HCT116 (cell line): Measurements from ENCODE around the gene LHX4. TPM values are rescaled to one million over a fixed set of nuclear protein-coding genes. Genes with fewer than 3 reads are reported as not detected.

Experiments
- ATAC-seq: fragments of 200-7000 bp; cut with Tn5 transposase; 2 replicates; pipeline ENCODE4 v1.9.1; 2020; ENCODE audit warnings: mild to moderate bottlenecking, moderate library complexity
- BruUV-seq: library from RNA; stranded (reverse); fragments of 400-500 nt; replicated peaks from 2 replicates; lab custom pipeline; 2021; lab: Mats Ljungman, UMichigan
- CTCF ChIA-PET: fragments of 300-600 bp; sonication (Branson Sonifier 250); formaldehyde crosslinking; loops from one replicate; lab custom pipeline; 2021; ENCODE audit warnings: antibody characterized with exemption; lab: Charles Lee
- POLR2A ChIA-PET: fragments of 300-600, 350-600 bp; sonication (Branson Sonifier 250); formaldehyde crosslinking; loops from one replicate; lab custom pipeline; 2021; ENCODE audit warnings: antibody characterized with exemption; lab: Charles Lee
- RAD21 ChIA-PET, 2 experiments: fragments of 300-600 bp; sonication (Branson Sonifier 250); formaldehyde crosslinking; loops; one replicate each; lab custom pipeline; 2023; ENCODE audit warnings: low total read pairs in 2 of 2; ENCODE audit not compliant: uncharacterized antibody in 2 of 2, unreplicated experiment in 2 of 2, low non-redundant PET in 1 of 2; lab: Charles Lee
- DNase-seq: peaks from one replicate; pipeline ENCODE4 v3.0.0-alpha.2; 2010; ENCODE audit warnings: low read depth, low spot score
- H2AFZ ChIP-seq: fragments of 200-600 bp; shearing (Covaris generic), sonication (generic); 2 replicates; pipeline ENCODE4 v1.6.1; 2017; ENCODE audit warnings: low read depth, mixed run types, mixed read lengths, antibody characterized with exemption, low read length; ENCODE audit not compliant: poor library complexity, severe bottlenecking
- H3K27ac ChIP-seq: 2 replicates; pipeline ENCODE4 v1.5.1; 2012; ENCODE audit warnings: low read depth, low read length
- H3K27me3 ChIP-seq: fragments of 200-600 bp; sonication (generic); 2 replicates; pipeline ENCODE4 v1.6.1; 2016; ENCODE audit warnings: mixed run types, low read length, mixed read lengths; ENCODE audit not compliant: insufficient read depth
- H3K36me3 ChIP-seq, 2 experiments: fragments of 200-500 bp in 1 of 2; fragments of 200-600 bp in 1 of 2; sonication (Bioruptor generic) in 1 of 2; sonication (generic) in 1 of 2; 2 replicates each; pipeline versions ENCODE4 v1.5.1 to v1.6.1; 2014 to 2016; ENCODE audit warnings: low read length in 2 of 2, inconsistent platforms in 1 of 2, mixed read lengths in 1 of 2, mixed run types in 1 of 2; ENCODE audit not compliant: insufficient read depth in 2 of 2, control insufficient read depth in 1 of 2
- H3K4me1 ChIP-seq, 2 experiments: fragments of 200-600 bp in 1 of 2; sonication (generic) in 1 of 2; 2 replicates each; pipeline versions ENCODE4 v1.5.1 to v1.6.1; 2012 to 2017; ENCODE audit warnings: low read length in 2 of 2, inconsistent platforms in 1 of 2, mild to moderate bottlenecking in 1 of 2, mixed read lengths in 1 of 2, mixed run types in 1 of 2, moderate library complexity in 1 of 2; ENCODE audit not compliant: insufficient read depth in 2 of 2, control insufficient read depth in 1 of 2
- H3K4me2 ChIP-seq: fragments of 200-600 bp; sonication (generic); 2 replicates; pipeline ENCODE4 v1.6.1; 2017; ENCODE audit warnings: mixed run types, low read length, mixed read lengths
- H3K4me3 ChIP-seq, 2 experiments: fragments of 200-600 bp in 1 of 2; sonication (generic) in 1 of 2; replicated peaks in 1 of 2; 2 replicates each; pipeline ENCODE4 v1.5.1; 2011 to 2016; ENCODE audit warnings: low read length in 2 of 2, control low read depth in 1 of 2, low read depth in 1 of 2, mild to moderate bottlenecking in 1 of 2, mixed read lengths in 1 of 2, mixed run types in 1 of 2
- H3K79me2 ChIP-seq: fragments of 200-600 bp; sonication (generic); 2 replicates; pipeline ENCODE4 v1.6.1; 2017; ENCODE audit warnings: mild to moderate bottlenecking, mixed run types, low read length, moderate library complexity, mixed read lengths; ENCODE audit not compliant: insufficient read depth
- H3K9ac ChIP-seq: fragments of 200-600 bp; sonication (generic); 2 replicates; pipeline ENCODE4 v1.6.1; 2016; ENCODE audit warnings: low read length, mixed read lengths
- H3K9me2 ChIP-seq: fragments of 200-600 bp; sonication (generic), shearing (Covaris generic); 2 replicates; pipeline ENCODE4 v1.6.1; 2017; ENCODE audit warnings: mixed run types, mild to moderate bottlenecking, moderate library complexity; ENCODE audit not compliant: insufficient read depth
- H3K9me3 ChIP-seq, 2 experiments: fragments of 200-500 bp in 1 of 2; fragments of 200-600 bp in 1 of 2; sonication (Bioruptor generic) in 1 of 2; sonication (generic) in 1 of 2; 2 replicates each; pipeline ENCODE4 v1.6.1; 2014 to 2017; ENCODE audit warnings: low read length in 2 of 2, mixed read lengths in 2 of 2, inconsistent platforms in 1 of 2, low read depth in 1 of 2, mild to moderate bottlenecking in 1 of 2, mixed run types in 1 of 2, moderate library complexity in 1 of 2; ENCODE audit not compliant: control insufficient read depth in 1 of 2, insufficient read depth in 1 of 2
- H4K20me1 ChIP-seq: fragments of 200-600 bp; sonication (generic), shearing (Covaris generic); 2 replicates; pipeline ENCODE4 v1.6.1; 2017; ENCODE audit warnings: mixed run types, mild to moderate bottlenecking, moderate library complexity; ENCODE audit not compliant: insufficient read depth
- CEBPB ChIP-seq: IDR thresholded peaks from 2 replicates; pipeline ENCODE4 v1.6.1; 2012; ENCODE audit warnings: low read depth
- JUND ChIP-seq: IDR thresholded peaks from 2 replicates; pipeline ENCODE4 v1.6.1; 2012
- POLR2AphosphoS5 ChIP-seq: IDR thresholded peaks from 2 replicates; pipeline ENCODE4 v1.6.1; 2011; ENCODE audit warnings: mild to moderate bottlenecking, low read depth, low read length, moderate library complexity
- REST ChIP-seq: IDR thresholded peaks from 2 replicates; pipeline ENCODE4 v1.6.1; 2012; ENCODE audit warnings: low read depth
- SRF ChIP-seq: IDR thresholded peaks from 2 replicates; pipeline ENCODE4 v1.6.1; 2012; ENCODE audit warnings: low read depth
- intact Hi-C: fragments of 100-400 bp; cut with micrococcal nuclease; formaldehyde crosslinking; loops from 2 replicates; pipeline ENCODE4 v1.10.0; 2022
- total RNA-seq: library from RNA; stranded (reverse); gene quantifications from one replicate; pipeline ENCODE4 v1.2.1, GENCODE V29; 2021; ENCODE audit not compliant: unreplicated experiment

LHX4 gene
- total RNA-seq, 1 experiment from 2014 or later, result 0.44 TPM

- Histone ChIP-seq H3K9me2 (no peaks in the 10 kb centered on the region), H2AFZ (no peak overlapping the region), H3K36me3 (no peaks in the 10 kb centered on the region), H3K27me3 (no peaks in the 10 kb centered on the region), H3K4me1 (no peaks in the 10 kb centered on the region), H3K79me2 (no peaks in the 10 kb centered on the region), H3K9me3 (no peaks in the 10 kb centered on the region), H3K4me2 (no peak overlapping the region), H3K9ac (no peak overlapping the region), H3K4me3 (no peak overlapping the region), H3K27ac (no peak overlapping the region), H4K20me1 (no peaks in the 10 kb centered on the region)
- TF ChIP-seq POLR2AphosphoS5, result no peak
- TF ChIP-seq CEBPB, result no peak
- no peak for TF ChIP-seq SRF
- TF ChIP-seq JUND, result no peak
- no peak for TF ChIP-seq REST
- DNase-seq (no peak), ATAC-seq (no peak)
- BruUV-seq, result no TSS peak
- CTCF ChIA-PET, result no interaction called here
- intact Hi-C loops, result no loop called here
- POLR2A ChIA-PET, result no interaction called here
- RAD21 ChIA-PET, result no interaction called here
Observed at GRCh38 chr1:180267761-180268555, 37.9 kb downstream of the LHX4 start.
